ENCODE measurements around the gene TNFRSF9. TPM values are rescaled to one million over a fixed set of nuclear protein-coding genes. Genes with fewer than 3 reads are reported as not detected.

Gene TNFRSF9
- polyA plus RNA-seq, 1 of the 3 experiments (the other 2 are of a cell fraction): 2.9 TPM

DNA sequence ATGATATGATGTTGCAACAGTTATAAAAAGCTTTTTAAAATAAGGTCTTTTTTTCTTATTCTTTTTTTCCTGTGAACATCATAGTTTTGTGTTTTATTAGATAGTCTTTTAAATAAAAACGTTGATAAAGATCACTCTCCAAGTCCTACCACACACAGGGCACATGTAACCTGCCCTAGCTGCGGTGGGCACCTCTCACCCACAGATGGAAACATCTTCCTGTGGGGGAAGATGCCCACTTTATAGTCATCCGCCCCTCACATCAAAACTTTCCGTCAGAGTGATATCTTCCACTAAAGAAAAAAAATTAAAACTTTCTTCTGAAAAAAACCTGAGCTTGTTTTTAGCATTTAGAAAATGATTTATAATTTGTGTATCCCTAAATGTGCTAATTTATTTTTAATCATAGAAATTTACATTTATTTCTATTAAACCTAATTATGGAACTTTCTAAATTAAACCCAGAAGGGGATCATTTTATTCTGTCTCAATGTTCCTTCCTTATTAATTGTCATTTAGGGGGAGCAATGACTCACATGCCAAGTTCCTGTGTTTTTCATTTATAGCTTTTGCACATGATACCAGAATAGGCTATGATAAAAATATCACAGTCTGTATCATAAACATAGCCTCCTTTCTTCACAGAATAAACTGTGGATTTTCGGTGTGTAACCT, 24.7 kb downstream of the TNFRSF9 start:
- ChIA-PET CTCF (interaction anchor here (1.4 to 2.1 kb wide), 4 partner anchors 12 to 248 kb away, joined by 5 to 13 read pairs (median 6); no protein-coding TSS in a partner anchor), POLR2A (no interaction called here)
- Histone ChIP-seq H3K27me3 (ENCODE audit: insufficient read depth) (no peaks in the 10 kb centered on the region), H3K9me3 (no peaks in the 10 kb centered on the region), H3F3A (replicated peaks; ENCODE audit: insufficient read depth) (peaks cover 6% of the 10 kb centered on the region), H3K36me3 (replicated peaks in 1 of 2; ENCODE audit: control insufficient read depth in 1 of 2, insufficient read depth in 2 of 2, low read length in 1 of 2) (no peaks in the 10 kb centered on the region), H3K27ac (ENCODE audit: low read depth in 2 of 2, low read length in 1 of 2) (no peak overlapping the region), H3K79me2 (ENCODE audit: insufficient read depth) (no peaks in the 10 kb centered on the region), H3K4me1 (ENCODE audit: control insufficient read depth in 1 of 2, insufficient read depth in 2 of 2, low read depth in 1 of 2, low read length in 1 of 2) (no peaks in the 10 kb centered on the region), H3K9me2 (no peaks in the 10 kb centered on the region), H3K4me2 (peak overlapping the region; percentile 21; the same call in 1 of the 2 replicates), H3K9ac (no peak overlapping the region), H4K20me1 (ENCODE audit: insufficient read depth) (no peaks in the 10 kb centered on the region), H3K4me3 (ENCODE audit: low read depth in 2 of 2, low read length in 1 of 2) (no peak overlapping the region), H2AFZ (ENCODE audit: low read depth) (no peak overlapping the region)
- WGBS (ENCODE audit: low lambda C conversion rate): 68% methylated on average over 5 of the region's 5 CpGs
- TF ChIP-seq GATA2 (CRISPR knock-in tag; IDR thresholded peaks at IDR 0.05) (no peak), FOXJ3 (CRISPR knock-in tag; IDR thresholded peaks at IDR 0.05) (no peak), CHD2 (IDR thresholded peaks at IDR 0.05; ENCODE audit: low read length, partially characterized antibody) (no peak), NFIC (IDR thresholded peaks at IDR 0.05; ENCODE audit: borderline replicate concordance) (no peak), USF1 (IDR thresholded peaks at IDR 0.05; ENCODE audit: borderline replicate concordance, low read depth) (no peak), MXI1 (IDR thresholded peaks at IDR 0.05; ENCODE audit: low read depth, low read length) (no peak), MAX (IDR thresholded peaks at IDR 0.05; ENCODE audit: low read depth) (no peak), ZBTB33 (IDR thresholded peaks at IDR 0.05; ENCODE audit: borderline replicate concordance, low read depth) (no peak), RAD21 (IDR thresholded peaks at IDR 0.05; ENCODE audit: low read length) (no peak), TCF12 (IDR thresholded peaks at IDR 0.05) (no peak), RCOR1 (IDR thresholded peaks at IDR 0.05; ENCODE audit: low read length) (no peak), EP300 (IDR thresholded peaks at IDR 0.05; ENCODE audit: borderline replicate concordance in 1 of 2, low read depth in 1 of 2, low read length in 1 of 2) (no peak), FOXM1 (IDR thresholded peaks at IDR 0.05; ENCODE audit: low read depth) (no peak), TEAD4 (IDR thresholded peaks at IDR 0.05; ENCODE audit: borderline replicate concordance, insufficient read depth) (no peak), SIN3A (IDR thresholded peaks at IDR 0.05; ENCODE audit: borderline replicate concordance, low read depth, low read length) (no peak), EZH2phosphoT487 (IDR thresholded peaks at IDR 0.05; ENCODE audit: borderline replicate concordance, low read depth) (no peak), TAF1 (IDR thresholded peaks at IDR 0.05; ENCODE audit: borderline replicate concordance, low read depth, low read length) (no peak), GABPA (IDR thresholded peaks at IDR 0.05; ENCODE audit: low read depth) (no peak)
- DNase-seq: no peak
